Fibroblast of pulmonary artery (primary cell): ENCODE data around the gene TACR1.

Source experiments
- DNase-seq: peaks from one replicate; pipeline ENCODE4 v3.0.0-alpha.2; 2010; ENCODE audit warnings: low read depth
- H3K4me3 ChIP-seq: replicated peaks from 2 replicates; pipeline ENCODE4 v1.5.1; 2011; ENCODE audit warnings: low read depth, mild to moderate bottlenecking, control low read depth, low read length, moderate library complexity
- TF ChIP-seq, protein P1 (sequence below): IDR thresholded peaks from 2 replicates; pipeline ENCODE4 v1.5.1; 2011; ENCODE audit warnings: mild to moderate bottlenecking, control low read depth, low read length, inconsistent platforms; ENCODE audit errors: missing control alignments

TACR1 gene

DNA sequence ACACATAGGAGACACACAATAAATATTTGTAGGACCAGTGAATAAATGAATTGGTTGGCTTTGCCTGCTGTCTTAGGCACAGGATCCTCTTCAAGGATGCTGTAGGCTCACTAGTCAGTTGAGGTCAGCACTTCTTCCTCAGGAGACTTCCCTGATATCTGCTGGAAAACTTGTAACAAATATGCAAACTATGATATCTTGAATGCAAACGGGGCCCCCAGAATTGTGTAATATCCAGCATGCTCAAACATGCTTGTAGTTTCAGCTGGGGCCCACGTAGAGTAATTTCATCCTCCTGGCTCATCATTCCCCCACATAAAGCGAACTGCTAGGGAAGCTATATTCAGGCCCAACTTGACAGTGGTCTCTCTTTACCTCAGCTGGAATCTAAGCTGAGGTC is 197.3 kb downstream of the TACR1 start:
- TF ChIP-seq, protein P1, sequence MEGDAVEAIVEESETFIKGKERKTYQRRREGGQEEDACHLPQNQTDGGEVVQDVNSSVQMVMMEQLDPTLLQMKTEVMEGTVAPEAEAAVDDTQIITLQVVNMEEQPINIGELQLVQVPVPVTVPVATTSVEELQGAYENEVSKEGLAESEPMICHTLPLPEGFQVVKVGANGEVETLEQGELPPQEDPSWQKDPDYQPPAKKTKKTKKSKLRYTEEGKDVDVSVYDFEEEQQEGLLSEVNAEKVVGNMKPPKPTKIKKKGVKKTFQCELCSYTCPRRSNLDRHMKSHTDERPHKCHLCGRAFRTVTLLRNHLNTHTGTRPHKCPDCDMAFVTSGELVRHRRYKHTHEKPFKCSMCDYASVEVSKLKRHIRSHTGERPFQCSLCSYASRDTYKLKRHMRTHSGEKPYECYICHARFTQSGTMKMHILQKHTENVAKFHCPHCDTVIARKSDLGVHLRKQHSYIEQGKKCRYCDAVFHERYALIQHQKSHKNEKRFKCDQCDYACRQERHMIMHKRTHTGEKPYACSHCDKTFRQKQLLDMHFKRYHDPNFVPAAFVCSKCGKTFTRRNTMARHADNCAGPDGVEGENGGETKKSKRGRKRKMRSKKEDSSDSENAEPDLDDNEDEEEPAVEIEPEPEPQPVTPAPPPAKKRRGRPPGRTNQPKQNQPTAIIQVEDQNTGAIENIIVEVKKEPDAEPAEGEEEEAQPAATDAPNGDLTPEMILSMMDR = no peak
- no peak overlapping the region for H3K4me3 ChIP-seq
- peak; percentile 65 for DNase-seq

DNA sequence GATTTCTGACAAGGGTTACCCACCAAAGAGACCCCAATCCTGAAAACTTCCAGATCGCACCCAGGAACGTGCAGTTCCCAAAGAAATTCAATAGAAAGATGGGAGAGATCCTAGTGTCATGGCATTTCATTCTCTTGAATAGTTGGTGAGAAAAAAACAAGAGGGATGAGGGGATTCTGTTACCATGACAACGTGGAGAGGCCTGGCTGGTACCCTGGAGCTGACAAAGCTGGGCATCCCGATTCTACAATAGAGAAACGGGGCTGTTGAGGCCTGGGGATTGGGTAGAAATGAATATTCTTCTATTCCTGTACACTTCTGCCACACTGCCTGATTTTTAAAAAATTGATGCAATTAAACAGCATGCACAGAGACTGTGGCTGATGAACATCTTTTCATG is 199.9 kb downstream of the TACR1 start:
- no peak overlapping the region for H3K4me3 ChIP-seq
- TF ChIP-seq, protein P1 = no peak
- no peak for DNase-seq
